ENCODE results near the gene HS3ST3B1.

HS3ST3B1 gene

DNA sequence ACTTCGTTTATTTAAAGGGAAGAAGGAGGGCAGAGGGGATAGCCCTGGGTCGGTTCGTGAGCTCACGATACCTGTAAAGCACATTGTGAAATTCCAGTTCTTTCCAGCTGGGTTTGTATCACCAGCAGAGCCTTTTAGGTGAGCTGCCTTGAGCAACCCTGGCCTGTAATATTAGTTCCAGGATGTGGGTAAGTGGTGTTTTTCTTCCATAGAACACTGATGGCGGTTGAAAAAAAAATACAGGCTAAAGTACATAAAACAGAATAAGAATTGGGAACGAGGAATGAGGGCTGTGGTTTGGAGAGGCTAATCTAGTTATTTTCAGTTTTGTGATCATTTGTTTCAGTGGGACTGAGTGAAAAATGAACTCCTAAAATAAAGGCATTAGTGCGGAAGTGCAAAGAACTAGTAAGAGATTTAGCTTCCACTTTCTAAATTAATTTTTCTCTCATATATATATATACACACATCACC, 20.6 kb downstream of the HS3ST3B1 start:
- no peak for DNase-seq

DNA sequence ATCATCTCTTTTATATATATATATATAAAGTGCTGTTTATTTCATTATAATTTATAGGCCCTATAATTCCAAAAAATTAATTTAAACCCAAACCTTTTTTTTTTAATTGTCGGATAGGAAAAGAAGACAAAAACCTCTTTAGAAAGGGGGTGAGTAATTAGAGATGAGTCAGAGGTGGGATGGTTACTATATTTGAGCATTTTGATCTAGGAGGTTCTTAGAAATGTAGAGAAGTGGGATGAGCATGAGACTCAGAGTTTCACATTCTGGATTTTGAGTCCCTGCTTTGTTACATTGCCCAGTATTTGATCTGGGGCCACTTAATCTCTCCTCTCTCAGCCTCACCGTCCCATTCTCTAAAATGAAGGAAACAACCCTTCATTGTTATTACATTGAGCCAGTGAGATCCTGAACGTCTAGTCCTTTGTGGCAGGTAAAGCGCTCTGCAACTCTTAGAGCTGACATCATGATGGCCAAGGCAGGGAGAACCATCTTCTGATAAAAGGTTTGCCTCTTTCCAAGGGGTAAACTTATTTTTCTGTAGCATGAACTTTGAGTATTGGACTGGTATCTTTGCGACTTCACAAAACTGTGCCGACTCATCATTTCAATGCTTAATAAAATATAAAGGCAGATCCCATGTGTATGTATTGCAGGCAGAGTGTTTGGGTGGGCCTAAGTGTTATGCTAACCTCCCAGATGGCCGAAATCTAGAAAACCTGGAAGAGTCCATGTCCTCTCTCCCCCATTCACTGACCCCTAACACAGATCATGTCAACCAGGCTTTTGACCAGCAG, 21.3 kb downstream of the HS3ST3B1 start:
- DNase-seq: no peak

DNA sequence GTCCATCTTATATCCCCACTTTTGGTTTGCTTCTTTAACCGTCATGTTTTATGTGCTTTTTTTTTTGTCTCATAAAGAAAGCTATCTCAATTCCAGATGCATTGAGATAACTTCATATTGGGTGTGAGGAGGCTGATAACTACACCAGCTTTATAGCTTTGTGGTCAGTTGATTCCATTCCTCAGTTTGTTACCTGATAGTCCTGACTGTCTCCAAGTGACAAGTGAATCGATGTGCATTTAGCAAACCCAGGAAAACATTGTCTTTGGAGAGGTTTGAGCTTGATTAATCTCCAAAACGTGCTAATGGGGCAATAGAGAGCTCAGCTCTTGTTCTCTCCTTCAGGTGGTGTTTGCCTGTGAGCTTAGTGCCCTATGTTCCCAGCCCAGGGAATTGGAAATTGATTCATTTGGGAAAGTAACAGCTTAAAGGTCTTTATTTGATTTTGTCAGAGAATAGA, 22.7 kb downstream of the HS3ST3B1 start:
- no peak for DNase-seq

DNA sequence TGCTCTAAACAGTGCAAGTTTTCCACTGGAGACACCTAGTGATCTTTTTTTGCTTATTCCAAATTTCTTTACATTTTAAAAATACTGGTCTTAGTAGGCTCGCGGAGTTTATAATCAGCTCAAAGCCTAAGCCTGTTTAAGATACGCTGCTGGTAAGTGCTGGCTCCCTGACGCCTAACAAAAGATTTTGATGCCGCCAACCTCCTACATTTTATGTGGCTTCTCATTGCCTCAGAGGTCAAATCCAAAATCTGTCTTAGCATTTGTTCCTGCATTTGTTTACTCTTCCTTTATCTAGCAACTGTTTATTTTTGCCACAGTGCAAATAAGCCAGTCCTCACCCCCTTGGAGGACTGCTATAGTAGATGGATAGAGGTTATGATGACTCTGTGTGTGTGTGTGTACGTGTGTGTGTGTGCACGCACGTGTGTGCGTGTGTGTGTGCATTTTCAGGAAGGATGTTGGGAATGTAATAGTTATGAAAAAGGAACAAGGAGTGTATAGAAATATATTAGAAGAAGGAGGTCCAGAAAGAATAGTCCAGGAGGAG, 24.8 kb downstream of the HS3ST3B1 start:
- DNase-seq: no peak

DNA sequence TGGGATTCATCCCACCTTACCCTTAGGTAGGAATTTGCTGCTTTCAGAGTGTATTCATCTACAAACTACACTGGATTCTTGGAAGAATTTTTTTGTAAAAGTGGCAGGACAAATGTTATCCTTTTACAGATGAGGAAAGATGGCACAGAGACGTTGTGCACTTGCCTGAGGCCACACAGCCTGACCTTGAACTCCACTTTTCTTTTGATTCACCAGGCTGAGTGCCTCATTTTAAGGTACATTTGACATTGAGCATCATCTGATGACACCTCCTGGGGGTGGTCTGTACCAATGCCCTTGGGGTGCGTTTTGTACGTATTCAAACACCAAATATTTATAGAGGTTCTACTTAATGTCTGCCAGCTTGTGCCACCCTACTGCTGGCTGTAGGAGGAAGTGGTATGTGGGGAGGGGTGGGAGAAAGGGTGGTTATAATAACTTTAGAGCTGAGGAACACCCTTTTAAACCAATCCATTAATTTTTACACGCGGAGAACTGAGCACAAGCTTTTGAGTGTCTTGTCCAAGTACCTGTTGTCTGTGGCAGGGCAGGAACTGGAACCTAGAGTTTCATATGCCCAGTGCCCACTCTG, 29.1 kb downstream of the HS3ST3B1 start:
- DNase-seq: no peak

DNA sequence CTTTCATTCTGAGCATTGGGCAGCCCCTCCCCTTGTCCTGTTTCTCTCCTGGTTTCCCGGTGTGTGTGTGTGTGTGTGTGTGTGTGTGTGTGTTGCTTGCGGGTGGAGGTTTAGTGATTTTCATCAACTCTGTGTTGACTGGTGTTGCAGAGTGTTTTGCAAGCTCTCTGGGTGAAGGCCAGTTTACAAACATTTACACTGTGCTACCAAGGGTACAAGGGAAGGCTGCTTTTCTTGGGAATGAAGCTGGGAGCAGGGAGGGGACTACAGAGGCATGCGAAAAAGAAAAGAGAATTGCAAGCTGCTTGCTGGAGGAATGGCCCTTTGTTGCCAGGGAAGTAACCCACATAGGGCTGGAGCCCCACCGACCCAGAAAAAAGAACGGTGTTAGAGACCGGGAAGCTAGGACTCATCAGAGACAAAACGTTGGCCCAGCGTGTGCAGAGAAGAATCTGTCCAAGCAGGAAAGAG, 29.6 kb downstream of the HS3ST3B1 start:
- no peak for DNase-seq

DNA sequence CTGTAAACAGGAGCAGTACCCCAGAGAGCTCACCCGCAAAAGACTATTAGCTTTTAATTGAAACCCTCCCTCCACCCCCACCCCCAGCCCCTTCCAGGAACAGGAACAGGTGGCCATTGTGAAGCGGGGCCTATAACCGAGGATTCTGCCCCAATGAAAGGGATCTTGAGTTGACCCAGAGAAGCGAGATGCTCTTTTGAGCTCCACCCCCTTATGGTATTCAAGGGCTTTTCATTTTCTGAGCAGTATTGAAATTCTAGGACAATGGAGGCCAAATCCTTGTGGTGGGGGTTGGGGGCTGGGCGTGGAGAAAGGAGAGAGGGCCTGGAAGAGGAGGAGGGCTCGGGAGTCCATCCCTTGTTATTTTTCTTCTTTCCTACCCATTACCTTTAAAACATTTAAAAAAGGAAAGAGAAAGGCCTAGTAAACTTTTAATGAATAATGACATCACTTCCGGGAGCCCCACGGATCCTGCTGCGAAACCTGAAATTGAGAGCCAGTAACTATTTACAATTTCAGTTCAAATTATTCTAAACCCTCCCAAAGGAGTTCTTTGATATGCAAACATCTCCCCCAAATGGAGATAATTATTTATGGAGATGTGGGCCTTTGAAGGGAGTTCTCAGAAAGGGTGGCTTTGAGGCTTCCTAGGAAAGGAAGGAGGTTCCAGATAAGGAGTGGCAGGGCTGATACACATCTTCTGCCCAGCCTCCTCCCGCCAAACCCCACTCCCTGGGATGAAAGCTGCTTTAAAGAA, 30.5 kb downstream of the HS3ST3B1 start:
- no peak for DNase-seq

DNA sequence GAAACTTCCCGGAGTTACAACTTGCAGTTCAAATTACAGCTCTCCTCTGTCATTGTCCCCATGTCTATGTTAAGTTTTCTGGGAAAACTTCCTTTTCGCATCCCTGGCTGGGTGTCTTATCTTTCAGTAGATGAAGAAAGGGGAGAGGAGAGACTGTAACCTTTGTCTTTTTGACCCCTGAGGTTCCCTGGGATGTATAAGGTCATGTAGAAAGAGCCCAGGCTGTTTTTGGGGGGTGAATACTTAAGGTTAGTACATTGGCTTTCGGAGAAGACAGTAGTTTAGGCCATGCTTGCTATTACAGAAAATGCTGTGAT, 31.1 kb downstream of the HS3ST3B1 start:
- no peak for DNase-seq

DNA sequence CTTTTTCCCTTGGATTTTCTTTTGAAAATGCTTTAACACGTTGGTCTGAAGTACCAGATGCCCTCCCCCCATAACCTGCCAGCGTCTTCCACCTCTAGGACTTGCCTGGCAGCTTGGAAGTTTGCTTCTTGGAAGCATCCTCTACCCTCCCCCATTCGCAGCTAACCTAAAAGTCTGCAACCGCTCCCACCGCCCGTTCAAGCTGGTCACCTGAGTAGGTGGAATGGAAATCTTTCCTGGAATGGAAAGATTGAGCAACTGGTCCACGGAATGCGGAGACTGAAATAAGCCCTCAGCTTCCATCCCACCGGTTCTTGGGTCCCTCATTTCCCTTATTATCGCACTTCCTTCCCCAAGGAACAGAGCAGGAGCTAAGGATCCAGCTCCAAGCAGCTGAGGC, 31.4 kb downstream of the HS3ST3B1 start:
- DNase-seq: no peak

DNA sequence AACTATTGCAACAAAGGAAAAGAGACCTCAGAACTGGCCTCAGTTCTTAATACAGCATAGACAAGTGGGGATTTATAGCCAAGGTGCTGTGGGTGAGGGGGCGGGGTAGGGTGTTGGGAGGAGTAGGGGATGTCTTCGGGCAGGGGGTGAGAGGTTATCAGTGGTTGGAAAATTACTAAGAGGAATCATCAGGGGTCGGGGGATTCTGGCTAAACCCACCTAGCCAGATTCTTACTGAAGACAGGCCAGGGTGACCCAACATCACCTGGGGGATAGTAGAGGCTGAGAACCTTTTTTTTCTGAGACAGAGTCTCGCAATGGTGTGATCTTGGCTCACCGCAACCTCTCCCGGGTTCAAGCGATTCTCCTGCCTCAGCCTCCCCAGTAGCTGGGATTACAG, 32.6 kb downstream of the HS3ST3B1 start:
- DNase-seq: no peak

DNA sequence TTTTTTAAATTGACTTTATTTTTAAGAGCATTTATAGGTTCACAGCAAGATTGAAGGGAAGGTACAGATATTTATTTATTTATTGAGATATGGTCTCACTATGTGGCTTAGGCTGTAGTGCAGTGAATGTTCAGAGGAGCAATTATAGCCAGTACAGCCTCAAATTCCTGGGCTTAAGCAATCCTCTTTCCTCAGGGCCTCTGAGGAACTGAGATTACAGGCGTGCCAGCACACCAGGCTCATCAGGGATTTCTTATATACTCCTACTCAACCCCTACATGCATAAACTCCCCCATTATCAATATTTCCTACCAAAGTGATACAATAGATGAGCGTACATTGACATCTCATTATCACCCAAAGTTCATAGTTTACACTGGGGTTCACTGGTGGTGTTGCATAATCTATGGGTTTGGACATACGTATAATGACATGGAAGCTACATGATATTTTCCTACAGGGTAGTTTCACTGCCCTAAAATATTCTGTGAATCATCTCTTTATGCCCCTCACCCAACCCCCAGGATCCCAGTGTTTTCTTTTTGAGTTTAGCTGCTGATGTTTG, 33.5 kb downstream of the HS3ST3B1 start:
- no peak for DNase-seq

DNA sequence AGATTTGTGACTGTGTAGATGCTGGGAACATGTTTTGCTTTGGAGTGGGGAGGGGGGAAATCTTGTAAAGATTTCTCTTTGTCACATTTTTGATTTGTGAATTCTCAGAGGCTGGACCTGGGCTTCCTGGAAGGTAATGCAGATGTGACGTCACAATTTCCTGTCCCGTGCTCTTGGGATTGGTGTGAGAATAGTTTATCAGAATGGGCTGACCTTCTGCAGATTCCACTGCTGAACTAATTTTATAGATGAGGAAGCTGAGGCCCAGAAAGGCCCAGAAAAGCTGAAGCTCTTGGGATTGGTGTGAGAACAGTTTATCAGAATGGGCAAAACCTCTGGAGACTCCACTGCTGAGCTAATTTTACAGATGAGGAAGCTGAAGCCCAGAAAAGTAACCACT, 34.0 kb downstream of the HS3ST3B1 start:
- no peak for DNase-seq

DNA sequence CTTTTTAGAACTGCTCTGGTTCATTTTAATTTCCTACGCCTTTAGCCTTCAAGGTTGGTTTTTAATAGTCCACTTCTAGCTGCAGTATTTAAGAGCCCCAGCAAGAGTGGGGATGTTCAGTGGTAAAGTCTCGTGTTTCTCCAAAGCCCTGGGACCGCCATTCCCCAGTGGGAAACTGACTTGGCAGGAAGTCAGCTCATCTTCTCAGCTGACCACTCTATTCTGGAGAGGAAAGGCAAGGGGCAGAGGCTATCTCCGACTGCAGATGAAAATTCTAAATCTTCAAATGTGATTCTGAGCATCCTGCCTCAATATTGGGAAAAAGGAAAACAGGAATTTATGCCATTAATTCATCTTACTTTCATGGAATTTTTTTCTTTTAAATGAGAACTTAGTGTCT, 35.5 kb downstream of the HS3ST3B1 start:
- DNase-seq: no peak

DNA sequence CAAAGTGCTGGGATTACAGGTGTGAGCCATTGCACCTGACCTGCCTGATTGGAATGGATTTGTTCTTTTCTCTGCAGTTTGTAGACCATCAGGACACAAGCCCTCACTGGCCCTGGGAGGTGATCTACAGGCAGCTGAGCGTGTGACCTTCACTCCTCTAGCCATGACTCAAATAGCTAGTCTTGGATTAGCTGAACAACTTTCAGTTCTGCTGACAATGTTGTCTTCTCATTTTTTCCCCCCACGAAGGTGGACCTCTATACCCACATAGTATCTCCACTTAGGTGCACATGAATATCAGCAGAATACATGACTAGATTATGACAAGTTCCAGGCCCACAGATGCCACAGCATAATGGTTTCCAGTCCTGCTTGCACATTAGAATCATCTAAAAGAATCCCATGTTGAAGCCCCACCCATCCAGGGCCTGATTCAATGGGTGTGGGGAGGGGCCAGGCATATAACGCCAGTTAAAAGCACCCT, 36.8 kb downstream of the HS3ST3B1 start:
- no peak for DNase-seq

DNA sequence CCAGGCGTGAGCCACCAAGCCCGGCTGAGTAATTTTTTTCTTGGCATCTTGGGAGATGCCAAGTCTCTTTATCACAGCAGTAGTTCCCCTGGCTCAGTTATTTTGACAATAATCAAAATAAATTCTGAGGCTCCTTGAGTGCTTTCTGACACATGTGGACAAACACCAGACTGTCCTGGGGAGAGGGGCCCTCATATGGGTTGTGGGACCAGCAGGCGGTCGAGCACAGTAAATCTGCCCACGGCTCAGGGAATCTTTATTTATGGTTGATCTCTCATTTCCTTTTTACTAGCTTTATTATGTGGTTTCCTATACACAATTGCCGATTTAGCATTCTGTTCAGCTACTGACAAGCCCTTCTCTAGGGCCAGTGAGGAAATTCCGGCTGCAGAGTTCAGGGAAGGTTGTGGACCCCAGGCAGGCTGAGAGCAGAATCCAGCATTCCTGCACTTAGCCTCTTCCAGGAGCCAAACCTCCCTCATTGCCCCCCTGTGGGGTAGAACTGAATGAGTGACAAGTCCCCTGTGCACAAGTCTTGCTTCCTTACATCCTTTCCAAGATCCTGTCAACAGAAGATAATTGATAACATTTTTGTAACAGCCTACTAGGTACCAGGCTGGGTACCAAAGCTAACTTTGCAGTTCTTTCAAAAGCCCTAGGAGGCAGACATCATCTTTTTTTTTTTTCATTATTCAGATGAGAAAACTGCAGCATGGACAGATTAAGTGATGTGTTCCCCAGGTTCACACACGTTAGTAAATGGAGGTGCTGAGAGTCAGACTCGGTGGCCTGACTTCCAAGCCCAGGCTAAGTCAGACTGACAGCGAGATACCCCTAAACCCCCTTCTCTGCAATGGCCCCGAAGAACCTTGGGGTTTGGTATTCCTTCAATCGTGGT, 40.2 kb downstream of the HS3ST3B1 start:
- no peak for DNase-seq

DNA sequence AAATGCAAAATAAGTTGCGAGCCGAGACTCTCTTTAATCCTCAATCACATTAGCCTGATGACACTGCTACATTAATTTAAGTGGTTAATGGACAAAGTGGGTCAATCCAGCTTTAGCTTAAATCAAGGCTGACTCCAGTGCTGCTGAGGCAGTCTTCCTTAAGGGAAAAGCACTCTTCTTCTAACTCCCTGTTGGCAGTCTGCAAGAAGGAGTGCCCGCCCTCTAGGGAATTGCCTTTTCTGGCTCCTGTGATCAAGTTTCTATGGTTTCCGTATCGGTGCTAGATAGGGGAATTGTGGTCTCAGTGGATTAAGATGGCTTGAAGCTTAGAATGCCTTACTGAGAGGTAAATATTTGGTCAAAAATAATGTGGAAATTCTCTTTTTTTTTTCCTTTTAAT, 41.0 kb downstream of the HS3ST3B1 start:
- no peak for DNase-seq

DNA sequence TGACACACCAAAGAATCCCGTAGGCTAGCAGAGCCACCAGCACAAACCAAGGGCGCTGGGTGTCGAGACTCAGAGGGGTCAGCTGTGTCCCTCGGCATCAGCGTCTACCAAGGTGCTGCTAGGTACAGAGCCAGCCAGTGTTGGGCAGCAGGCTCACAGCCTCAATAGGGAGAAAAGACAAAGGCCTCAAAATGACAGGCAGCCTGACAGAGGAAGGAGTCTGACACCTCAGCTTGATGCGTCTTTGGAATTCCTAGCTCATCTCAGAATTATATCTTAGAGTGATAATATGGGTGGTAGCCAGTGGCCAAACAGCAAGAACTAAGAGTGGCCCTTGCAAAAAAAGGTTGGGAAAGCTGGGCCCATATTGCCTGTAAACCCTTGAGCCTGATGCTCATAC, 45.9 kb downstream of the HS3ST3B1 start:
- no peak for DNase-seq

DNA sequence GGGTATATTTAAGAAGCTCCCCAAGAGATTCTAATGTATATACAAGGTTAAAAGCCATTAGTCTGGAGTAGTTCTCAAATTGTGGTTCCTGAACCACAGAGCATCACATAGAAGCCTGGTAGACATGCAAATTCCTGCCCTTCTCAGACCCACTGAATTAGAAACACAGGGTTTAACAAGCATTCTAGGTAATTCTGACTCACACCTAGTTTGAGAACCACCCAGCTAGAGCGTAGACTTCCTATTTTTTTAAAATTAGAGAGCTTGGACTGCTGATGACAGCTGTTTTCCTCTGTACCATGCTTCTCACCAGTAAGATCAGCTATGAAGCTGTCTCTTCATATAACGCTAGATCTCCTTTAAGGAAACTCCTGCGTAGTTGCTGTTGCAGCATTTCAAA, 50.6 kb downstream of the HS3ST3B1 start:
- no peak for DNase-seq

DNA sequence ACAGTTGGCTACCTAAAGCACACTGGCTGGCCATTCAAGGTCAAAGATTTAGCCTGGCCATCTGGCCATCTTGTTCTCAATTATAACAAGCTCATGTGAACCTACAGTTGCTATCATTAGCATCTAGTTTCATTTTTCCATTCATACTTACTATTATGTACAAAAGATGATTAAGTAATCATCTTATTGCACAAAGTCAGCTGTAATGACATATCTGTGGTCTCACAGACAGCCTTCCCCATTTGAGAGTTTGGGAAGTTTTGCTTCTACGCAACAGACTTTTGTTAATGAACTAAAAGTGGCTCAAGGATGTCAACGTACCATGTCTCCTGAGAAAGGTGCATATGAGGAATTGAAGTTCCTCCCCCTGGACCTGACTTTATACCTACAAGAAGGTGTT, 51.3 kb downstream of the HS3ST3B1 start:
- DNase-seq: no peak

DNA sequence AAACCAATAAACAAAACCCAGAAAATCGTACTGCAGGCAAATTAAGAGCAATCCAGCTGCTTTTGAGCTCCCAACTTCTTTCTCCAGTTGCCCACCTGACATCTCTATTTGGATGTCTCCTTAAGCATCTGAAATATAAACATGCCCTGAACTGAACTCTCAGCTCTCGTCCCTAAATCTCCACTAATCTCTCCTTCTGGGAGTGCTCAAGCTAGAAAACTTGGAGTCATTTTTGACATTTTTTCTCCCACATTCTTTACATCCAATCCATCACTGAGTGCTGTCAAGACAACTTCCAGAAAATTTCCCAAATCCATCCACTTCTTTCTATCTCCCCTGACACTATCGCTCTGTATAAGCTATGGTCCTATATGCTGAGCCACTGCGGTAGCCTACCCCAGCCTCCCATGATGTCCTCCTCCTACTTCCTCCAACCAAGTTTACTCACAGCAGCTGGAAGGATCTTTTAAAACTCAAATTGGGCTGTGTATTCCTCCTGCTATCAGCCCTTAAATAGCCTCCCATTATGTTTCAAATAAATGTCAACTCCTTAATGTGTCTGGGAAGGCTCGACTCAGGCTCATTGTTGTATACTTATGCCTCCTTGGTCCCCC, 53.1 kb downstream of the HS3ST3B1 start:
- no peak for DNase-seq

DNA sequence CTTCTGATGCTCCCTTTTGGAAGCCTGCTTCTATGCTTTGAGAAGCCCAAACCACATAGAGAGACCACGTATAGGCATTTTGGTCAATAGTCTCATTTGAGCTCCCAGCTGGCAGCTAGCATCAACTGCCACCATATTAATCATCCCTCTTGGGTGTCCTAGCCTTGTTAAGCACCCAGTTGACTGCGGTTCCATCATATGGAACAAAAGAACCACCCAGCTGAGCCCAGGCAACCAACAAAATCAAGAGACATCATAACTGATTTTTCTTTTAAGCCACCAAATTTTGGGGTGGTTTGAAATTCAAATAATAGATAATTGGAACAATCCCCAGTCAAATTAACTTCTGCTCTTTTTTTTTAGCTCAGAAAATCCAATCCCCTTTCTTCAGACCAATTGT, 53.9 kb downstream of the HS3ST3B1 start:
- DNase-seq: no peak

DNA sequence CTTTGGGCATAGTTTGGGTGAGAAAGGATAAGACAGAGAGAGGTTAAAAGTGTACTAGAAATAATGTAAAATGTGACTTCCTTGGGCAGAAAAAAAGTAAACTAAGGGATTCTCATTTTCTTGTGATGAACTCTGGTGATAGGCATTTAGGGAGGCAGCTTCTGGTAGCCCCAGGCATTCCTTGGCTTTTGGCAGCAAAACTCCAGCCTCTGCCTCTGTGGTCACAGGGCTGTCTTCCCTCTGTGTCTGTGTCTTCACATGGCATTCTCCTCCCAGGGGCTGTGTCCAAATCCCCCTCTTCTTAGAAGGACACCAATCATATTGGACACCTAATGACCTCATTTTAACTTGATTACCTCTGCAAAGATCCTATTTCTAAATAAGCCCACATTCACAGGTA, 54.7 kb downstream of the HS3ST3B1 start:
- no peak for DNase-seq
